DOHH2 (cell line): ENCODE data around the gene DHX16.

Source experiments
- EZH2phosphoT487 ChIP-seq: fragments of 200-600 bp; sonication (generic); IDR thresholded peaks from 2 replicates; pipeline ENCODE4 v1.6.1; 2017; ENCODE audit warnings: borderline replicate concordance, mild to moderate bottlenecking, antibody characterized with exemption, low read length, moderate library complexity, mixed read lengths
- TF ChIP-seq, protein P1 (sequence below): fragments of 200-600 bp; sonication (generic); IDR thresholded peaks from one replicate; pipeline ENCODE4 v1.5.1; 2014; ENCODE audit warnings: antibody characterized with exemption, mild to moderate bottlenecking, low read depth, low read length; ENCODE audit not compliant: poor library complexity, severe bottlenecking

DNA sequence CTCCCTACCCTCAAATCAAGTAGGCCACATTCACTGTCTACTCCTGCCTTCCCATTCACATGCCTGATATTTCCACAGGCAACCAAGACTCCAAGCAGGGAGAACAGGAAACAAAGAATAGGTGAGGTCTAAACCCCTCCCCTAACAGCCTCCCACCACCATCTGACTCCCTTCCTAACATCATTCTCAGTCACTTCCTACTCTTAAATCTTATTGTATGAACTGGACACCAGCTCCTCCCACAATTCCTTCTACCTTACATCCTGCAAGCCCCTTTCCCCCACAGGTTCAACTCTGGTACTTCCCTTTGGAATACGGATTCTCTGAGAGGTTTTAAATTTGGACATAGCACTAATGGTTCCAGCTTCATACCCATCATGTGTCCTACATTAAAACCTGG is 26.8 kb downstream of the DHX16 start:
- no peak for TF ChIP-seq EZH2phosphoT487
- TF ChIP-seq, protein P1, sequence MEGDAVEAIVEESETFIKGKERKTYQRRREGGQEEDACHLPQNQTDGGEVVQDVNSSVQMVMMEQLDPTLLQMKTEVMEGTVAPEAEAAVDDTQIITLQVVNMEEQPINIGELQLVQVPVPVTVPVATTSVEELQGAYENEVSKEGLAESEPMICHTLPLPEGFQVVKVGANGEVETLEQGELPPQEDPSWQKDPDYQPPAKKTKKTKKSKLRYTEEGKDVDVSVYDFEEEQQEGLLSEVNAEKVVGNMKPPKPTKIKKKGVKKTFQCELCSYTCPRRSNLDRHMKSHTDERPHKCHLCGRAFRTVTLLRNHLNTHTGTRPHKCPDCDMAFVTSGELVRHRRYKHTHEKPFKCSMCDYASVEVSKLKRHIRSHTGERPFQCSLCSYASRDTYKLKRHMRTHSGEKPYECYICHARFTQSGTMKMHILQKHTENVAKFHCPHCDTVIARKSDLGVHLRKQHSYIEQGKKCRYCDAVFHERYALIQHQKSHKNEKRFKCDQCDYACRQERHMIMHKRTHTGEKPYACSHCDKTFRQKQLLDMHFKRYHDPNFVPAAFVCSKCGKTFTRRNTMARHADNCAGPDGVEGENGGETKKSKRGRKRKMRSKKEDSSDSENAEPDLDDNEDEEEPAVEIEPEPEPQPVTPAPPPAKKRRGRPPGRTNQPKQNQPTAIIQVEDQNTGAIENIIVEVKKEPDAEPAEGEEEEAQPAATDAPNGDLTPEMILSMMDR: no peak
